Upper lobe of left lung (tissue), 4 donors: Measurements from ENCODE around the gene PPP1R12B.

Source experiments
- CTCF ChIP-seq, 6 experiments: fragments of 450-650 bp in 4 of 6; fragments of 200-600 bp in 2 of 6; sonication (generic) in 2 of 6; IDR thresholded peaks; one replicate each; pipeline ENCODE4 v1.5.1; 2016 to 2019; ENCODE audit warnings: antibody characterized with exemption in 6 of 6
- EP300 ChIP-seq, 4 donors: sonication (generic); formaldehyde crosslinking; IDR thresholded peaks; one replicate each; pipeline ENCODE4 v1.5.1; 2017; ENCODE audit warnings: antibody characterized with exemption in 4 of 4, control low read depth in 2 of 4
- POLR2A ChIP-seq, 4 donors: fragments of 450-650 bp; IDR thresholded peaks; one replicate each; pipeline ENCODE4 v1.5.1; 2016 to 2017; ENCODE audit warnings: antibody characterized with exemption in 4 of 4, mild to moderate bottlenecking in 2 of 4
- POLR2AphosphoS5 ChIP-seq, 2 donors: sonication (generic); formaldehyde crosslinking; IDR thresholded peaks; one replicate each; pipeline ENCODE4 v1.5.1; 2017; ENCODE audit warnings: antibody characterized with exemption in 2 of 2

GRCh38 chr1:202605515-202605914 is 257.0 kb downstream of the PPP1R12B start:
- TF ChIP-seq POLR2A (IDR thresholded peaks at IDR 0.05) (no peak), CTCF (IDR thresholded peaks at IDR 0.05) (no peak), POLR2AphosphoS5 (IDR thresholded peaks at IDR 0.05) (no peak), EP300 (IDR thresholded peaks at IDR 0.05) (no peak)
